ENCODE results near the gene BICDL2.

DNA sequence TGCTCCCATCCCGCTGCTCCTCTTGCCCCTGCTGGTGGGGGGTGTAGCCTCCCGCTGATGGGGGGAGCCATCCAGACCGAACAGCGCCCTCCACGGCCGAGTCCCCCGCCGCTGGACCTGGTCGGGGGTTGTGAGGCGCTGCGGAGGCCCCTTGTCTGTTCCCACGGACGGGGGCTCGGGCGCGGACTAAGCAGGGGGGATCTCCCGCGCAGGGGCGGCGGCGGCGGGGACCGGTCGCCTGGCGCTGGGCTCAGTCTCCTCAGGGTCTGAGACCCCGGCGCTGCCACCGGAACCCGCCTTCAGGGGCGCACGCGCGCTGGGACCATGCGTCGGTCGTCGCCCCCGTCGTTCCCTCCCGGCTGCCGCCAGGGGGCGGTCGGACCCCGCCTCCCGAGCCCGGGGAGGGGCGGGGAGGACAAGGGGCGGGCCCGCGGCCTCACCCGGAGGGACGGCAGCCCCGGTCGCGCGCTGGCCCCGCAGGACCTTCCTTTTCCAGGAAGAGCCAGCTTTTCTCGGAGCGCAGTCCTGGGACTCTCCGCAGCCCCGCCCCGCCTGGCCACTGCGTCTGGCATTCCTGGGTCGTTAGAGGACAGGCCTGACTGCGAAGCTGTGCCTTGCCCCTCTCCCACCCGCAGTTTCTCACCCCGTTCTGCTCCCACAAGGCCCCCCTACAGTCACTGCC, 22.4 kb upstream of the BICDL2 start:
- peak; percentile 77 to 99 (median 96) for TF ChIP-seq CTCF (IDR thresholded peaks at IDR 0.05)
- TF ChIP-seq POLR2A (IDR thresholded peaks at IDR 0.05): peak; percentile 45 to 78 (median 77)

All from body of pancreas (tissue), 4 donors.